CD4-positive, alpha-beta T cell (primary cell): ENCODE data around the gene CD47. TPM values are rescaled to one million over a fixed set of nuclear protein-coding genes. Genes with fewer than 3 reads are reported as not detected.
A peak's percentile ranks its signal among the peaks of the same experiment; 100 is the strongest.

Experiments used
- ATAC-seq: fragments of 200-7000 bp; cut with Tn5 transposase; one replicate; pipeline ENCODE4 v1.10.0; 2022; ENCODE audit warnings: mild to moderate bottlenecking; ENCODE audit not compliant: poor library complexity
- CTCF ChIA-PET: fragments of 350-600 bp; sonication (Branson Sonifier 250); formaldehyde crosslinking; loops from one replicate; lab custom pipeline; 2021; ENCODE audit warnings: antibody characterized with exemption, inconsistent platforms; lab: Charles Lee
- POLR2A ChIA-PET: fragments of 350-600 bp; sonication (Branson Sonifier 250); formaldehyde crosslinking; loops from one replicate; lab custom pipeline; 2021; ENCODE audit warnings: antibody characterized with exemption, inconsistent platforms; lab: Charles Lee
- DNase-seq, 14 experiments: peaks; one replicate each; pipeline ENCODE4 v3.0.0-alpha.2; 2013 to 2020; ENCODE audit warnings: mixed read lengths in 2 of 14
- H3K27ac ChIP-seq, 2 donors: one replicate each; pipeline versions ENCODE4 v1.5.1 to v1.7.0; 2013; ENCODE audit warnings: low read length in 2 of 2, low read depth in 1 of 2, mild to moderate bottlenecking in 1 of 2
- H3K27me3 ChIP-seq, 2 experiments: 1 replicate in 1 of 2; 2 replicates in 1 of 2; pipeline versions ENCODE4 v1.6.1 to v1.7.0; 2013; ENCODE audit warnings: low read length in 2 of 2, control low read depth in 1 of 2, mild to moderate bottlenecking in 1 of 2, moderate library complexity in 1 of 2; ENCODE audit not compliant: insufficient read depth in 2 of 2, control insufficient read depth in 1 of 2
- H3K36me3 ChIP-seq: one replicate; pipeline ENCODE4 v1.6.1; 2013; ENCODE audit warnings: low read length, control low read depth; ENCODE audit not compliant: insufficient read depth
- H3K4me1 ChIP-seq: one replicate; pipeline ENCODE4 v1.6.1; 2013; ENCODE audit warnings: low read length, control low read depth; ENCODE audit not compliant: insufficient read depth
- H3K4me3 ChIP-seq: one replicate; pipeline ENCODE4 v1.5.1; 2013; ENCODE audit warnings: mild to moderate bottlenecking, low read length, moderate library complexity
- H3K9me3 ChIP-seq, 2 experiments: 1 replicate in 1 of 2; 2 replicates in 1 of 2; pipeline versions ENCODE4 v1.6.1 to v1.7.0; 2013; ENCODE audit warnings: low read length in 2 of 2, mild to moderate bottlenecking in 2 of 2, control low read depth in 1 of 2, moderate library complexity in 1 of 2; ENCODE audit not compliant: control insufficient read depth in 1 of 2, insufficient read depth in 1 of 2
- H3K27ac Mint-ChIP-seq: one replicate; pipeline ENCODE4 v1.8.0; 2020; ENCODE audit warnings: mixed read lengths
- H3K27me3 Mint-ChIP-seq: one replicate; pipeline ENCODE4 v1.8.0; 2021; ENCODE audit warnings: mixed read lengths
- H3K36me3 Mint-ChIP-seq: one replicate; pipeline ENCODE4 v1.8.0; 2021; ENCODE audit warnings: low read depth, mixed read lengths
- H3K4me1 Mint-ChIP-seq: one replicate; pipeline ENCODE4 v1.8.0; 2021; ENCODE audit warnings: low read depth, mixed read lengths
- H3K4me3 Mint-ChIP-seq: one replicate; pipeline ENCODE4 v1.8.0; 2020; ENCODE audit warnings: mild to moderate bottlenecking, mixed read lengths
- H3K9me3 Mint-ChIP-seq: one replicate; pipeline ENCODE4 v1.8.0; 2020; ENCODE audit warnings: mixed read lengths
- CTCF ChIP-seq: fragments of 200-600 bp; IDR thresholded peaks from one replicate; pipeline ENCODE4 v1.8.0; 2022; ENCODE audit warnings: antibody characterized with exemption, mild to moderate bottlenecking
- intact Hi-C, 2 experiments: fragments of 100-400 bp; cut with DNase I in 1 of 2; cut with micrococcal nuclease in 1 of 2; formaldehyde crosslinking; loops; one replicate each; pipeline versions ENCODE4 v1.15.1 to v1.9.0; 2023 to 2025; cut with DNase I, micrococcal nuclease
- total RNA-seq, 174 experiments: library from RNA in 2 of 174; stranded (reverse) in 2 of 174; gene quantifications; one replicate each; pipeline ENCODE4 v1.2.3 and lab custom pipeline; 2021 to 2026

Gene CD47
- total RNA-seq, 2 experiments from 2014 or later: 166 to 170 TPM

DNA sequence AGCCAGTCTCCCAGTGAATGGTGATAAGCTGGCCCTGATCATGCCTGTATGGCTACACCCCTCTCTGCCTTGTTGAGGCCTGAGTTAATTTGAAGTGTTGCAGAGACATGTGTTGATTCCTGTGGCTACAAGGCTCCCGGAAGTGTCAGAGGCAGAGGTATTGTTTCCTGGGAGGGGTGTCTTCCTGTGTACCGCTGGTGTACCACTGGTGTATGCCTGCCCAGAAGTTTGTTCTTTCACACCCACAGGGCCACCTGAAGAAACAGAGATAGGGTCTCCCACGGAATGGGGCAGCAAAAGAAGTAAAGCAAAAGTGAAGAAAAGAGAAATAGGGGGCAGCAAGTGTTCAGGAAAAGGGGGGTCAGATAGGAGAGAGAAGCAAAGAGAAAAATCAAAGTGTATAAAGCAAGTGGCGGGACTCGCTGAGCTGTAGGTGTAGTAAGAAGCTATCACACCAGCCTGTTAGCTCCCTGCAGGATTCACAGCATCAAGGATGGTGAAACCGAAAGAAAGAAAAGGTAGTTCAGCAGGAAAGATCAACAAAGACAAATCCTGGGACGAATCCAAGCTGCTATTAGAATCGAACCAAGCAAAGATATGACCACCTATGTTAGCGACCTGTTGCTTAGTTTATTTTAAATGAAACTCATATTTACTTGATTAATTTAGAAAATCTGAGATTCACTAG lies 36.6 kb upstream of the CD47 start:
- CTCF ChIA-PET: interaction anchor here (1.5 kb wide), 1 partner anchor 65 kb away, joined by 3 read pairs; no protein-coding TSS in a partner anchor
- peak; percentile 38 to 91 (median 64) for DNase-seq
- peak; percentile 48 for ATAC-seq
- H3K36me3 ChIP-seq: peaks cover 2% of the 10 kb centered on the region
- H3K27me3 Mint-ChIP-seq: no peaks in the 10 kb centered on the region
- peaks cover 35% of the 10 kb centered on the region for H3K36me3 Mint-ChIP-seq
- peak overlapping the region; percentile 44 for H3K4me3 ChIP-seq
- peak overlapping the region; percentile 69 to 79 for H3K27ac ChIP-seq
- TF ChIP-seq CTCF: no peak
- intact Hi-C loops: loop anchor here (10.0 kb wide), 2 partner anchors 53 to 457 kb away; partner anchors contain the start of genes CIP2A (in 2 of the 2) and DZIP3 (in 2 of the 2)
- POLR2A ChIA-PET: interaction anchor here (0.7 to 11.8 kb wide), 16 partner anchors 10 to 478 kb away, joined by 3 to 323 read pairs (median 4); partner anchors contain the start of genes CD47, CIP2A, DZIP3 and IFT57
- H3K9me3 Mint-ChIP-seq: peaks cover 6% of the 10 kb centered on the region
- peaks cover 92% of the 10 kb centered on the region for H3K4me1 Mint-ChIP-seq
- H3K4me3 Mint-ChIP-seq: peak overlapping the region; percentile 88
- H3K4me1 ChIP-seq: peaks cover 71% of the 10 kb centered on the region
- H3K27me3 ChIP-seq: no peaks in the 10 kb centered on the region
- peak overlapping the region; percentile 95 for H3K27ac Mint-ChIP-seq
- no peaks in the 10 kb centered on the region for H3K9me3 ChIP-seq

GRCh38 chr3:108126348-108126747 lies 35.5 kb upstream of the CD47 start:
- no peaks in the 10 kb centered on the region for H3K27me3 ChIP-seq
- Mint-ChIP-seq H3K4me3 (peak overlapping the region; percentile 87), H3K27me3 (no peaks in the 10 kb centered on the region), H3K4me1 (peaks cover 81% of the 10 kb centered on the region), H3K36me3 (peaks cover 25% of the 10 kb centered on the region), H3K9me3 (peaks cover 6% of the 10 kb centered on the region), H3K27ac (peak overlapping the region; percentile 95)
- H3K36me3 ChIP-seq: peaks cover 2% of the 10 kb centered on the region
- peak overlapping the region; percentile 55 for H3K4me3 ChIP-seq
- ATAC-seq (no peak), DNase-seq (no peak)
- TF ChIP-seq CTCF: no peak
- no peaks in the 10 kb centered on the region for H3K9me3 ChIP-seq
- ChIA-PET POLR2A (interaction anchor here (0.8 to 11.8 kb wide), 19 partner anchors 8 to 479 kb away, joined by 3 to 323 read pairs (median 6); partner anchors contain the start of genes CD47, CIP2A, DZIP3 and IFT57), CTCF (interaction anchor here (1.5 kb wide), 1 partner anchor 64 kb away, joined by 3 read pairs; no protein-coding TSS in a partner anchor)
- intact Hi-C loops: loop anchor here (10.0 kb wide), 2 partner anchors 52 to 458 kb away; partner anchors contain the start of genes CIP2A (in 2 of the 2) and DZIP3 (in 2 of the 2)
- peaks cover 61% of the 10 kb centered on the region for H3K4me1 ChIP-seq
- H3K27ac ChIP-seq: peak overlapping the region; percentile 93

DNA sequence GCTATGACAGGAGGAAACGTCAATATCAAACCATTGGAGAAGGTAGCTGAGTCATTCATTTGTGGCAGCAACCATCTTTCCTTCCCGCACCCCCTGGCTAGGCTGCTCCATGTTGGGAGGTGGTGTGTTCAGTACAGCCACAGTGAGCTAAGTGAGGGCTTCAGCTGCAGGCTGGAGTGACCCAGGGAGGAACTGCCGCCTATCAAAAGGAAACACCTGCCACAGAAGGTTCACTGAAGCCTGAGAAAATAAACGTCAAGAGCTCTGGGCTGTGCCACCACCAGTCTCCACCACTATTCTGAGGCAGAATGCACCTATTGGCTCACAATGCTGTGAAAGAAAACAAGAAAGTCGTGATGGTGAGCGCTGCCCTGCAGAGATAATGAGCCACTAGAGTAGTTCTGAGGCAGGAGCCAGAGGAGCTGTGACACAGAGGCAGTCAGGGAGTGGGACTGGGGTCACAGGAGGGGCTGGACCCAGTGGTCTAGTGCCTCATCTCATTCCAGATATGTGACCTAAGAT lies 34.8 kb upstream of the CD47 start:
- ChIA-PET CTCF (interaction anchor here (1.2 to 1.5 kb wide), 2 partner anchors 34 to 63 kb away, joined by 3 to 4 read pairs; no protein-coding TSS in a partner anchor), POLR2A (interaction anchor here (0.7 to 11.8 kb wide), 20 partner anchors 9 to 603 kb away, joined by 3 to 323 read pairs (median 6); partner anchors contain the start of genes BBX, CD47 and IFT57)
- DNase-seq (peak; percentile 29 to 86 (median 52)), ATAC-seq (peak; percentile 62)
- H3K4me1 Mint-ChIP-seq: peaks cover 79% of the 10 kb centered on the region
- Histone ChIP-seq H3K36me3 (peaks cover 2% of the 10 kb centered on the region), H3K27me3 (no peaks in the 10 kb centered on the region), H3K4me1 (peaks cover 62% of the 10 kb centered on the region), H3K27ac (peak overlapping the region; percentile 93), H3K4me3 (peak overlapping the region; percentile 55), H3K9me3 (no peaks in the 10 kb centered on the region)
- H3K9me3 Mint-ChIP-seq: peaks cover 6% of the 10 kb centered on the region
- H3K4me3 Mint-ChIP-seq: peak overlapping the region; percentile 87
- H3K27ac Mint-ChIP-seq: peak overlapping the region; percentile 95
- H3K36me3 Mint-ChIP-seq: peaks cover 18% of the 10 kb centered on the region
- TF ChIP-seq CTCF: peak; percentile 12
- intact Hi-C loops: loop anchor here (1.0 to 10.0 kb wide), 4 partner anchors 35 to 459 kb away; partner anchors contain the start of genes CIP2A (in 2 of the 2), DZIP3 (in 2 of the 2) and IFT57 (in 1 of the 2)
- H3K27me3 Mint-ChIP-seq: no peaks in the 10 kb centered on the region
